Lower leg skin (tissue), 3 donors: ENCODE results near the gene EPSTI1.

Experiments used
- POLR2A ChIP-seq, 2 donors: fragments of 450-650 bp; IDR thresholded peaks; one replicate each; pipeline ENCODE4 v1.6.1; 2016 to 2017; ENCODE audit warnings: antibody characterized with exemption in 2 of 2, mild to moderate bottlenecking in 1 of 2, moderate library complexity in 1 of 2
- TF ChIP-seq, protein P1 (sequence below), 3 donors: fragments of 450-650 bp; IDR thresholded peaks; one replicate each; pipeline ENCODE4 v1.5.1; 2016; ENCODE audit warnings: antibody characterized with exemption in 3 of 3, mild to moderate bottlenecking in 3 of 3, moderate library complexity in 2 of 3

GRCh38 chr13:42925626-42926025 is 66.4 kb downstream of the EPSTI1 start:
- TF ChIP-seq POLR2A (IDR thresholded peaks at IDR 0.05): no peak
- TF ChIP-seq, protein P1, sequence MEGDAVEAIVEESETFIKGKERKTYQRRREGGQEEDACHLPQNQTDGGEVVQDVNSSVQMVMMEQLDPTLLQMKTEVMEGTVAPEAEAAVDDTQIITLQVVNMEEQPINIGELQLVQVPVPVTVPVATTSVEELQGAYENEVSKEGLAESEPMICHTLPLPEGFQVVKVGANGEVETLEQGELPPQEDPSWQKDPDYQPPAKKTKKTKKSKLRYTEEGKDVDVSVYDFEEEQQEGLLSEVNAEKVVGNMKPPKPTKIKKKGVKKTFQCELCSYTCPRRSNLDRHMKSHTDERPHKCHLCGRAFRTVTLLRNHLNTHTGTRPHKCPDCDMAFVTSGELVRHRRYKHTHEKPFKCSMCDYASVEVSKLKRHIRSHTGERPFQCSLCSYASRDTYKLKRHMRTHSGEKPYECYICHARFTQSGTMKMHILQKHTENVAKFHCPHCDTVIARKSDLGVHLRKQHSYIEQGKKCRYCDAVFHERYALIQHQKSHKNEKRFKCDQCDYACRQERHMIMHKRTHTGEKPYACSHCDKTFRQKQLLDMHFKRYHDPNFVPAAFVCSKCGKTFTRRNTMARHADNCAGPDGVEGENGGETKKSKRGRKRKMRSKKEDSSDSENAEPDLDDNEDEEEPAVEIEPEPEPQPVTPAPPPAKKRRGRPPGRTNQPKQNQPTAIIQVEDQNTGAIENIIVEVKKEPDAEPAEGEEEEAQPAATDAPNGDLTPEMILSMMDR (IDR thresholded peaks at IDR 0.05): no peak
